ENCODE data around the gene LPP.

DNA sequence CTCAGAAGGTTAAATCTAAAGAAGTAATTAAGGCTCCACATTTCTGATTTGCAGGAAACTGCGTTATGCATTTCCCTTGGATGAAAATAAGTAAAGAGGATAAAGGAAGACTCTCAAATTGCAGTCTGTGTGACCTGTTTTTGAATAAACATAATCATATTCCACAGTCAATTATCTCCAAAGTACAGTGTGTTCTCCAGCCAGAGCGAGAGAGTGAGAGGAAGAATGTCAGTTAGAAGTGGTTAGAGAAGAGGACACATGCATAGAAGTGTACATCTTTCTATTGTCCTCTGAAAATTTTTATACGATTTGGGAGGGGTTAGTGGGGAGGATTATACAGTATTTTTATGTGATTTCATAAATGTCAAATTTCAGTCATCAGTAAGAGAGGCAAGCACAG is 487.1 kb downstream of the LPP start:
- TF ChIP-seq POLR2A (IDR thresholded peaks at IDR 0.05; ENCODE audit: low read length) (no peak), GATA1 (IDR thresholded peaks at IDR 0.05; ENCODE audit: low read depth, low read length) (no peak)
